H1 (cell line): ENCODE measurements around the gene LLPH. TPM values are rescaled to one million over a fixed set of nuclear protein-coding genes. Genes with fewer than 3 reads are reported as not detected.

ENCODE experiments used
- BCL11A ChIP-seq, 2 experiments: IDR thresholded peaks; one replicate each; pipeline ENCODE4 v1.6.1; 2011; ENCODE audit warnings: low read depth in 2 of 2, low read length in 2 of 2, mild to moderate bottlenecking in 2 of 2
- CTBP2 ChIP-seq: IDR thresholded peaks from 2 replicates; pipeline ENCODE4 v1.7.0; 2011; ENCODE audit warnings: borderline replicate concordance, mild to moderate bottlenecking, moderate library complexity, mixed read lengths, low read length; ENCODE audit not compliant: insufficient read depth, insufficient read length
- EZH2 ChIP-seq: fragments of 200-600 bp; sonication (generic); IDR thresholded peaks from 2 replicates; pipeline ENCODE4 v1.7.1; 2012; ENCODE audit warnings: low read depth, mild to moderate bottlenecking, moderate library complexity, low read length, inconsistent platforms; ENCODE audit not compliant: severe bottlenecking
- GTF2F1 ChIP-seq: IDR thresholded peaks from 2 replicates; pipeline ENCODE4 v1.6.1; 2012; ENCODE audit warnings: low read depth, low read length, improper control_type of control experiment, borderline replicate concordance
- HDAC6 ChIP-seq: IDR thresholded peaks from one replicate; pipeline ENCODE4 v1.7.1; 2012; ENCODE audit warnings: low read depth, mild to moderate bottlenecking, inconsistent platforms, low read length, moderate library complexity
- SAP30 ChIP-seq: fragments of 300-600 bp; sonication (generic); IDR thresholded peaks from 2 replicates; pipeline ENCODE4 v1.7.1; 2012; ENCODE audit warnings: low read length, moderate library complexity, mild to moderate bottlenecking, inconsistent platforms; ENCODE audit not compliant: insufficient read depth, insufficient replicate concordance
- SIX5 ChIP-seq: IDR thresholded peaks from 2 replicates; pipeline ENCODE4 v1.6.1; 2011; ENCODE audit warnings: mild to moderate bottlenecking, low read depth, low read length
- polyA plus RNA-seq, 7 experiments: library from polyadenylated mRNA; depleted of rRNA in 3 of 7; stranded (reverse) in 5 of 7; unstranded in 2 of 7; fragments of >200 nt in 5 of 7; fragments of 200-250 nt in 2 of 7; gene quantifications; 1 replicate in 5 of 7; 2 replicates in 1 of 7; 4 replicates in 1 of 7; pipeline versions ENCODE4 v1.2.1 to v1.2.3, GENCODE V29; 2011 to 2013; ENCODE audit warnings: missing spikeins in 2 of 7, mixed read lengths in 2 of 7
- total RNA-seq: library from RNA; stranded (reverse); fragmentation: NEBNext Ultra II Directional; extraction: Animal tissue kit (Norgen Biotek cat#: 25700); gene quantifications from 2 replicates; pipeline ENCODE4 v1.2.1, GENCODE V29; 2021

The LLPH gene
- total and polyA plus RNA-seq, 2 of the 8 experiments (the other 6 are each of a cell fraction or from before 2014, with no cell fraction given) = 2.3 to 31.3 TPM

DNA sequence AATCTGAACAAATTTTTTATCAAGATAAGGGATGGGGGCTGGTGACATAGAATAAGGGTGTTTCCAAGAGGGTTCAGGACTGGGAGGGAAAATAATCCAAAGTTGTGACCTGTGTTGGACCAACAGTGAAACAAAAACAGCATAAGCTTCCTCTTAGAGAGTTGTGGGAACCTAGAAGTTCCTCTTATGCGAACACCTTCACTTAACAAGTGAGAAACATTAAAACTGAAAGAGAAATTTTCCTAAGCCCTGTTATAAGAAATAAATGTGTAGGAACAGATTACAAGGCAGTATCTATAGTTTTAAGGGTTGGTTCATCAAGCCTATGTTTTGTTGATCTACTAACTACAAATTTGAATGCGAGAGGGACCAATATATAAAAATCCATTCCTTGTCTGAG lies 58.4 kb downstream of the LLPH start (continued):
- no peak for TF ChIP-seq EZH2
- TF ChIP-seq GTF2F1 = no peak
- TF ChIP-seq SIX5 = no peak
- no peak for TF ChIP-seq BCL11A (IDR thresholded peaks at IDR 0.05; ENCODE audit: low read depth in 2 of 2, low read length in 2 of 2)
- TF ChIP-seq CTBP2 = no peak
- no peak for TF ChIP-seq SAP30
- no peak for TF ChIP-seq HDAC6
